Stomach (tissue), 4 donors: ENCODE measurements around the gene SUN3.

Experiments used
- CTCF ChIP-seq, 7 experiments: fragments of 450-650 bp in 4 of 7; fragments of 200-600 bp in 3 of 7; sonication (generic) in 3 of 7; IDR thresholded peaks; one replicate each; pipeline ENCODE4 v1.5.1; 2016 to 2019; ENCODE audit warnings: antibody characterized with exemption in 7 of 7, control low read depth in 2 of 7, mild to moderate bottlenecking in 1 of 7
- EP300 ChIP-seq: sonication (generic); formaldehyde crosslinking; IDR thresholded peaks from one replicate; pipeline ENCODE4 v1.6.1; 2017; ENCODE audit warnings: antibody characterized with exemption
- POLR2A ChIP-seq, 4 donors: fragments of 450-650 bp; IDR thresholded peaks; one replicate each; pipeline ENCODE4 v1.6.1; 2016; ENCODE audit warnings: antibody characterized with exemption in 4 of 4, control low read depth in 2 of 4, mild to moderate bottlenecking in 1 of 4, moderate library complexity in 1 of 4
- POLR2AphosphoS5 ChIP-seq, 3 donors: sonication (generic); formaldehyde crosslinking; IDR thresholded peaks; one replicate each; pipeline ENCODE4 v1.6.1; 2016; ENCODE audit warnings: antibody characterized with exemption in 3 of 3

- no peak for TF ChIP-seq CTCF (IDR thresholded peaks at IDR 0.05)
- no peak for TF ChIP-seq POLR2A (IDR thresholded peaks at IDR 0.05)
- no peak for TF ChIP-seq POLR2AphosphoS5 (IDR thresholded peaks at IDR 0.05)
- no peak for TF ChIP-seq EP300
Observed at GRCh38 chr7:47944536-47945260, 84.2 kb downstream of the SUN3 start.
